ENCODE measurements around the gene PTRHD1.

PTRHD1 gene

DNA sequence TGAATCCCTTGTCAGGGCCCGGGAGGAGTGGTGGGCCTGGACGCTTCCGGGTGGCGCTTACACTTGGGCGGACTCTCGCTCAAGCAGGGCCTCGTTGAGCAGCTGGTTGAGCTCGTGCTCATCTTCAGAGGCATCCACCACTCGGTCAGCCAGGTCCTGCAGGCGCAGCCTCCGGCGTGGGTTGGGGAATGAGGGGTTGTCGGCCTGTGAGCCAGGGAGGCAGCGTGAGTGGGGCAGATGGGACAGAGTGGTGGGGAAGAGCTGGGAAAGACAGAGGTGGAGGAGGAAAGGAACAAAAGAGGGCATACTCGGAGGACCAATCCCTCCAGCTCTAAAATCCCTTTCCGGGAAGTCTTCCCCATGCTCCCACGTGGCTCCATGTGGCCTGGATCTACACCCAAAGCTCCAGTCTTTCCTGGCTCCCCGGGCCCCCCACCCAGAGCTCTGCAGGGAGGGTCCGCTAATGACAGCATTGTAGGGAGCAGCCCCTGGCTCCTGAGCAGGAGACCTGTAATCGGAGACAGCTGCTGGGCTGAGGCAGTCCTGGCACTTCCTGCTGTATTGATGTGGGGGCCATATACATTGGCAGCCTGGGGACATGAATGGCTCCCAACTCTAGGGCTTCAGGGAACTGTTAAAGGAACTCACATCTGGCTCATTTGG, 41.7 kb upstream of the PTRHD1 start:
- Histone ChIP-seq H3K9me3 (ENCODE audit: low read length) (no peaks in the 10 kb centered on the region), H3K27ac (ENCODE audit: low read depth, low read length) (no peak overlapping the region), H3K4me1 (ENCODE audit: insufficient read depth, low read length) (no peaks in the 10 kb centered on the region), H3K27me3 (ENCODE audit: control insufficient read depth in 1 of 2, insufficient read depth in 2 of 2, low read length in 2 of 2) (no peaks in the 10 kb centered on the region), H3K4me3 (ENCODE audit: low read depth in 1 of 2, low read length in 2 of 2) (no peak overlapping the region), H3K9ac (ENCODE audit: low read length) (no peak overlapping the region), H3K36me3 (ENCODE audit: insufficient read depth, low read length) (no peaks in the 10 kb centered on the region)

DNA sequence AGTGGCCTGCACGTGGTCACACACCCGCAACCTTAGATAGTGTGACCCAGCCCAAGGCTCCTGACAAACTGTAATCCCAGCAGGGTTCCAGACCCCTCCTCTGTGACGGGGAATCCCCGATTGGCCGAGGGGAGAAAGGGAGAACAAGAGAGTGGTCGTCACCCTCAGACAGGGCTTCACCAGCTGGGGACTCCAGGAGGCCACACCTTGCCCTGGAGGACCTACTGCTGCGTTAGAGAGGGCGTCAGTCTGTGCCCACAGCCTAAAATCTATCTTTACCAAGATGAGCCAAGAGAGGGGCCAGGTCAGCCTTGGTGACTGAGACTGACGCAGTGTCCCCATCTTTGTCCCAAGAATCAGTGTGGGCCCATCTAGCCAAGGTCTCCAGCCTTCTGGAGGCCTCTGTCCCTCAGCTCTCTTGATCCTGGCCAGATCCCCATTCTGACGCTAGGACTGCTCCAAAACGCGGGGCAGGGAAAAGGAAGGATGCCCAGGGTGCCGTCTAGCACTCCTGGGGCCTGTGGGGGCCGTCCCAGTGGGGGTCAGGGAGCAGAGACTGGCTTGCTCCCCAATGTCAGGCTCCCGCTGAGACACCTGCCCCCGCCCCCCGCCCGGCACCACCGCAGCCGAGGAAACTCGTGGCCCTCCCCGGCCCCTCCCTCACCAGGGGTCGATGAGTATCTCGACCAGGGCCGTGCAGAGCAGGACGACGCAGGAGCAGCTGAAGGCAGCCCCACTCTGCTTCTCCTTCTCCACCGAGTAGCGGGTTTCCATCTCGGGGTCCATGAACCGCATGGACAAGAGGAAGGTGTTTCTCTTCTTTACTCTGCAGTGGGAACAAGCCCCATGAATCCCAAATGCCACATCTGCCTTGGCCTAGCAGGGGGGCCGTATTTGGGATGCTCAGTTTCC, 40.9 kb upstream of the PTRHD1 start:
- no peaks in the 10 kb centered on the region for H3K9me3 ChIP-seq (ENCODE audit: low read length)
- no peaks in the 10 kb centered on the region for H3K36me3 ChIP-seq (ENCODE audit: insufficient read depth, low read length)
- no peak overlapping the region for H3K9ac ChIP-seq (ENCODE audit: low read length)
- no peak overlapping the region for H3K27ac ChIP-seq (ENCODE audit: low read depth, low read length)
- H3K27me3 ChIP-seq (ENCODE audit: control insufficient read depth in 1 of 2, insufficient read depth in 2 of 2, low read length in 2 of 2) = no peaks in the 10 kb centered on the region
- H3K4me1 ChIP-seq (ENCODE audit: insufficient read depth, low read length) = no peaks in the 10 kb centered on the region
- H3K4me3 ChIP-seq (ENCODE audit: low read depth in 1 of 2, low read length in 2 of 2) = no peak overlapping the region

DNA sequence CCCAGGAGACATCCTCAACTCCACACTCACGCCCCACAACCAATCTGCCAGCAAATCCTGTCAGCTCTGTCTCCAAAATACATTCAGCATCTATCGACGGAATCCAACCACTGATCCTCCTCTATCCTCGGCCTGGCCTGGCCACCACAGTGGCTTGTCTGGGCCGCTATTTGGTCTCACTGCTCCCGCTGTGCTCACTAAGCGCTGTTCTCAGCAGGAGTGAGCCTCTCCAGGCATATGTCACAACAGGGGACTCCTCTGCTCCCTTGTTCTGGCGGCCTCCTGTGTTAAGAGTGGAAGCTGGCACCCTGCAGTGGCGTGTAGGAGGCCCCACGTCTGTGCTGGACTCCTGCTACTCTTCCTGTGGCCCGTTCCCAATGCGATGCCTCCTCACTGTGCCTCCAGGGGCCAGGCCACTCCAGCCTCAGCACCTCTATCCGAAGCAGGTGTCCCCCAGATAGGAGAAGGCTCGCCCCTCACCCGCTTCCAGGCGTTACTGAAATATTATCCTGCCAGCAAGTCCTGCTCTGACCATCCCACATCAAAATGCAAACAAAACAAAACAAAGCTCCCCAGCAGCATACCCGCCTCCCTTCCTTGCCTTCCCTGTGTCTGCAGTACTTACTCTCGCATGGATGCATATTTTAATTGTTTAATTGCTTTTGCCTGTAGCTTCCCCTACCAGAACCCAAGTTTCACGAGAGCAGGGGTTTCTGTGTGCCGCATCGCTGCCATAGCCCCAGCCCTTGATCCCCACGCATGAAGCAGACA, 39.9 kb upstream of the PTRHD1 start:
- H3K36me3 ChIP-seq (ENCODE audit: insufficient read depth, low read length) = no peaks in the 10 kb centered on the region
- no peaks in the 10 kb centered on the region for H3K27me3 ChIP-seq (ENCODE audit: control insufficient read depth in 1 of 2, insufficient read depth in 2 of 2, low read length in 2 of 2)
- no peaks in the 10 kb centered on the region for H3K4me1 ChIP-seq (ENCODE audit: insufficient read depth, low read length)
- H3K9me3 ChIP-seq (ENCODE audit: low read length) = no peaks in the 10 kb centered on the region
- no peak overlapping the region for H3K4me3 ChIP-seq (ENCODE audit: low read depth in 1 of 2, low read length in 2 of 2)
- H3K27ac ChIP-seq (ENCODE audit: low read depth, low read length) = no peak overlapping the region
- H3K9ac ChIP-seq (ENCODE audit: low read length) = no peak overlapping the region

- H3K9ac ChIP-seq (ENCODE audit: low read length) = no peak overlapping the region
- H3K36me3 ChIP-seq (ENCODE audit: insufficient read depth, low read length) = no peaks in the 10 kb centered on the region
- no peak overlapping the region for H3K4me3 ChIP-seq (ENCODE audit: low read depth in 1 of 2, low read length in 2 of 2)
Observed at GRCh38 chr2:24832521-24832920, 39.3 kb upstream of the PTRHD1 start.

GRCh38 chr2:24832073-24832461, 38.9 kb upstream of the PTRHD1 start:
- no peak overlapping the region for H3K9ac ChIP-seq (ENCODE audit: low read length)
- H3K27ac ChIP-seq (ENCODE audit: low read depth, low read length) = no peak overlapping the region
- H3K9me3 ChIP-seq (ENCODE audit: low read length) = no peaks in the 10 kb centered on the region
- H3K36me3 ChIP-seq (ENCODE audit: insufficient read depth, low read length) = no peaks in the 10 kb centered on the region
- no peaks in the 10 kb centered on the region for H3K27me3 ChIP-seq (ENCODE audit: control insufficient read depth in 1 of 2, insufficient read depth in 2 of 2, low read length in 2 of 2)
- no peak overlapping the region for H3K4me3 ChIP-seq (ENCODE audit: low read depth in 1 of 2, low read length in 2 of 2)
- peaks cover 4% of the 10 kb centered on the region for H3K4me1 ChIP-seq (ENCODE audit: insufficient read depth, low read length)

More at GRCh38 chr2:24832521-24832920, 39.3 kb upstream of the PTRHD1 start:
- Histone ChIP-seq H3K27ac (ENCODE audit: low read depth, low read length) (no peak overlapping the region), H3K27me3 (ENCODE audit: control insufficient read depth in 1 of 2, insufficient read depth in 2 of 2, low read length in 2 of 2) (no peaks in the 10 kb centered on the region), H3K4me1 (ENCODE audit: insufficient read depth, low read length) (peaks cover 1% of the 10 kb centered on the region), H3K9me3 (ENCODE audit: low read length) (no peaks in the 10 kb centered on the region)

- H3K9me3 ChIP-seq (ENCODE audit: low read length) = no peaks in the 10 kb centered on the region
- no peak overlapping the region for H3K9ac ChIP-seq (ENCODE audit: low read length)
- no peak overlapping the region for H3K4me3 ChIP-seq (ENCODE audit: low read depth in 1 of 2, low read length in 2 of 2)
- H3K36me3 ChIP-seq (ENCODE audit: insufficient read depth, low read length) = no peaks in the 10 kb centered on the region
- no peaks in the 10 kb centered on the region for H3K27me3 ChIP-seq (ENCODE audit: control insufficient read depth in 1 of 2, insufficient read depth in 2 of 2, low read length in 2 of 2)
- no peak overlapping the region for H3K27ac ChIP-seq (ENCODE audit: low read depth, low read length)
- peaks cover 4% of the 10 kb centered on the region for H3K4me1 ChIP-seq (ENCODE audit: insufficient read depth, low read length)
Observed at GRCh38 chr2:24831221-24832072, 38.3 kb upstream of the PTRHD1 start.

- no peaks in the 10 kb centered on the region for H3K36me3 ChIP-seq (ENCODE audit: insufficient read depth, low read length)
- H3K9me3 ChIP-seq (ENCODE audit: low read length) = no peaks in the 10 kb centered on the region
- H3K27ac ChIP-seq (ENCODE audit: low read depth, low read length) = no peak overlapping the region
- no peaks in the 10 kb centered on the region for H3K27me3 ChIP-seq (ENCODE audit: control insufficient read depth in 1 of 2, insufficient read depth in 2 of 2, low read length in 2 of 2)
- H3K4me1 ChIP-seq (ENCODE audit: insufficient read depth, low read length) = peaks cover 4% of the 10 kb centered on the region
- no peak overlapping the region for H3K4me3 ChIP-seq (ENCODE audit: low read depth in 1 of 2, low read length in 2 of 2)
- H3K9ac ChIP-seq (ENCODE audit: low read length) = no peak overlapping the region
Observed at GRCh38 chr2:24830786-24831185, 37.6 kb upstream of the PTRHD1 start.

DNA sequence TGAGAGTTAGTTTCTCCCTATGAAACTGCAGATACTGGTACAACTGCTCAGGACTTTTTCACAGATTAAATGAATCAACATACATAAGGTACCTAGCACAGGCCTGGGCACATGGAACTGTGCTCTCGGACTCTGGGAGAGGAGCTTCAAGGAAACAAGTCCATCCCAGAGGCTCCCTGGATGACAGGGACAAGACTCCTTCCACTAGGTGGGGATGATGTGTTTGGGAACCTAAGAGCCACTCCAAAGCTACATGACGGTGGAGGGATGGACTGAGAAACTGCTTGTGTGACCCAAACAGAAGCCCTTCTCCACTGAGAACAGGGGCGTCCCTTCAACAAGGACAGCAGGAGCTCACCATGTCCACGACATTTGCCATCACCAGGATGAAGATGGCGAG, 37.2 kb upstream of the PTRHD1 start:
- no peak overlapping the region for H3K27ac ChIP-seq (ENCODE audit: low read depth, low read length)
- H3K9me3 ChIP-seq (ENCODE audit: low read length) = no peaks in the 10 kb centered on the region
- peaks cover 4% of the 10 kb centered on the region for H3K4me1 ChIP-seq (ENCODE audit: insufficient read depth, low read length)
- H3K27me3 ChIP-seq (ENCODE audit: control insufficient read depth in 1 of 2, insufficient read depth in 2 of 2, low read length in 2 of 2) = no peaks in the 10 kb centered on the region
- no peak overlapping the region for H3K9ac ChIP-seq (ENCODE audit: low read length)
- no peaks in the 10 kb centered on the region for H3K36me3 ChIP-seq (ENCODE audit: insufficient read depth, low read length)
- no peak overlapping the region for H3K4me3 ChIP-seq (ENCODE audit: low read depth in 1 of 2, low read length in 2 of 2)

GRCh38 chr2:24828238-24828996, 35.2 kb upstream of the PTRHD1 start:
- Histone ChIP-seq H3K4me3 (ENCODE audit: low read depth in 1 of 2, low read length in 2 of 2) (peak overlapping the region in 1 of 2 donors; percentile 19), H3K9me3 (ENCODE audit: low read length) (no peaks in the 10 kb centered on the region), H3K36me3 (ENCODE audit: insufficient read depth, low read length) (no peaks in the 10 kb centered on the region), H3K4me1 (ENCODE audit: insufficient read depth, low read length) (peaks cover 4% of the 10 kb centered on the region), H3K27me3 (ENCODE audit: control insufficient read depth in 1 of 2, insufficient read depth in 2 of 2, low read length in 2 of 2) (no peaks in the 10 kb centered on the region), H3K27ac (ENCODE audit: low read depth, low read length) (no peak overlapping the region), H3K9ac (ENCODE audit: low read length) (no peak overlapping the region)
